KBM-7 (cell line): ENCODE results near the gene NEIL3.

Experiments
- DNase-seq: peaks from one replicate; pipeline ENCODE4 v3.0.0-alpha.2; 2015
- in situ Hi-C: fragments of 300-500 bp; cut with MboI; formaldehyde crosslinking; loops from 2 replicates; pipeline ENCODE4 v1.14.3; 2020; ENCODE audit warnings: low sequenced_read_pairs, low pct_unique_long_range_greater_than_20kb, mixed read lengths

NEIL3 gene, protein sequence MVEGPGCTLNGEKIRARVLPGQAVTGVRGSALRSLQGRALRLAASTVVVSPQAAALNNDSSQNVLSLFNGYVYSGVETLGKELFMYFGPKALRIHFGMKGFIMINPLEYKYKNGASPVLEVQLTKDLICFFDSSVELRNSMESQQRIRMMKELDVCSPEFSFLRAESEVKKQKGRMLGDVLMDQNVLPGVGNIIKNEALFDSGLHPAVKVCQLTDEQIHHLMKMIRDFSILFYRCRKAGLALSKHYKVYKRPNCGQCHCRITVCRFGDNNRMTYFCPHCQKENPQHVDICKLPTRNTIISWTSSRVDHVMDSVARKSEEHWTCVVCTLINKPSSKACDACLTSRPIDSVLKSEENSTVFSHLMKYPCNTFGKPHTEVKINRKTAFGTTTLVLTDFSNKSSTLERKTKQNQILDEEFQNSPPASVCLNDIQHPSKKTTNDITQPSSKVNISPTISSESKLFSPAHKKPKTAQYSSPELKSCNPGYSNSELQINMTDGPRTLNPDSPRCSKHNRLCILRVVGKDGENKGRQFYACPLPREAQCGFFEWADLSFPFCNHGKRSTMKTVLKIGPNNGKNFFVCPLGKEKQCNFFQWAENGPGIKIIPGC

DNA sequence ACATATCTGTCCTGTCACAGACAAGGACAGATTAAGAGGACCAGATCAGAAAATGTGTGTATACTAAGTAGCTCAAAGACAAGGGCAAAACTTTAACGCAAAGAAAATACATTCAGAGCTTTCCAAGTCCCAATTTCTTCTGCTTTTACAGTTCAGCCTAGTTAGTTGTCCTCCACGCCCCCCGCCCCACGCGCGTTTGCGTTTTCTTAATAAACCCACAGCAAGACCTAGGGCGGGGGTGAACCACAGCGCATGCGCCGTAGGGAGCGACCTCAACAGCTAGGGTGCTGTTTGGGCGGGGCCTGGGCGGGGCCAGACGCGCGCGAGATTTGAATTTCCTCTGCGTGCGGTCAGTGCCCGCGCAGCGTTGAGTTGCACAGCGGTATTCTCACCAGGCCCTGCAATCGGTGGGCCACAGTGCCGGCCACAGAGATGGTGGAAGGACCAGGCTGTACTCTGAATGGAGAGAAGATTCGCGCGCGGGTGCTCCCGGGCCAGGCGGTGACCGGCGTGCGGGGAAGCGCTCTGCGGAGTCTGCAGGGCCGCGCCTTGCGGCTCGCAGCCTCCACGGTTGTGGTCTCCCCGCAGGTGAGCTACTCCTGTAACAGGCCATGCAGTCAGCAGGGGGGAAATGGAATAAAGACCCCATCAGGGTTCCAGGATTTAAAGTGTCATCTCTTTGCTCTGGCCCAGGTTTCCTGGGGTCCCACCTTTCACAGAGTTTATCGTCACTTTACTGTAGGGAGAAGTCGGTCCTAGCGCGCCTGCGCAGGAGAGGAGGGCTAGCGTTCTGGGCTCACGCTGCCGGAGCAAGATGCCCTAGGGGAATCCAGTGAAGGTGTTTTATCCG, at the start of gene NEIL3:
NEIL3 (plus strand) TSS at position 353 of the 850 bp plus-strand sequence; CDS start at position 433, 80 bp downstream.
- peak; percentile 91 for DNase-seq
- in situ Hi-C loops: no loop called here

DNA sequence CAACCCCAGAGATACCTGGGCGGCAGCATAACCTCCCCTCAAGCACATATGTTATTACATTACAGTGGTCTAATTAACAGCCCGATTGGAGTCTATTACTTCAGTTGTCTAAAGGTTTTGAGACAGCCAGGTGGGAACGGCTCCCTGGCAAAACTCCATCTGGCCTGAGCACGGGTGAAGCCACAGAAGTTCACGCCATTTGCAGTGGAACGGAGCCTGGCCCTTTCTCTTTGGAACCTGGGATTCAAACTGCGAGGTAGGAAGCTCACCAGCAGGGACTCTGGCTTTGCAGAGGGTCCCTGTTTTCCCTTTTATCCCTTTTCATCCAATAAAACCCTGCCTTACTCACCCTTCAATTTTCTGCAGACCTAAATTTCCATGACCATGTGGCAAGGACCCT, 45.9 kb upstream of the NEIL3 start:
- in situ Hi-C loops: no loop called here
- DNase-seq: no peak

DNA sequence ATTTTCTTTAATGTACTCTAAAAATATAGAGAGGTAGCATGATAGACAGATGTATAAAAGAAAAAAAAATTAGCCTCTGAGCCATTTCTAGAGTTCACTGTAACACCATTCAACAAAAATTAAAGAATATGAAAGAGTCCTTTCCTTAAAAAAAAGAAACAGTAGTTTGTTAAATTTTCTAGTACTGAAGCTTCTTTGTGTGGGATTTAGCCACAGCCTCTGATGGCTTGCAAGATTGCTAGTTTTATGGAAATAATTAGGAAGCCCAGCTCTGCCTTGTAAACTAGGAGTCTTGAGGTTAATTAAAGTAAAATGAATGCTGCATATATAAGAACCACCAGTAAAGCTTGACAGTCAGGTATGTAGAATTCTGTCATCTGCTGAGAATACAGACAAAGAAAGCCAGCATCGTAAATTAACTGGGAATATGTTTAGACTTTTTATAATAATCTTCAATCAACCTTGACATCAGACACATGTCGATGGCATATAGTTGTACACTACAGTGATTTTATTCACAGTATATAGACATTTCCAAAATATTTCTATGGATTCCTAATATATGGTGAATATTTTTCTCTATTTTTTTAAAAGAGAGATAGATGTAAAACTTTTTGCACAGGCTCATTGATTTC, 44.8 kb upstream of the NEIL3 start:
- in situ Hi-C loops: no loop called here
- no peak for DNase-seq

DNA sequence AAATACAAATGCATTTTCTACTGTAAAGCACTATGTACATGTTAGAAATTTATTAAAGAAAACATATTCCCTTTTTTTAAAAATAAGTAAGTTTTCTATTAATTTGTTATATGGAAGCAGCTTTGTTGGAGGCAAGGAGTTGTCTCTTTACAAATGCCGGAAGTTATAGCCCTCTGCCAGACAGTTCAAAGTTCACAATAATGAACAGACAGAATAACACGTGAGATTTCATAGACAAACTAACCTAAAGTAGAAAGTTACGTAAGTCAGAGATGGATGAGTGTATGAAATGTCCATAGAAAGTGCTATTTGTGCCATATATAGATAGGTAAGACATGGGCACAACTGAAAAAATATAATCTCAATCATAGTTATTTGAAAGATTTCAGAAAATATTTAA, 43.9 kb upstream of the NEIL3 start:
- DNase-seq: no peak
- in situ Hi-C loops: no loop called here

DNA sequence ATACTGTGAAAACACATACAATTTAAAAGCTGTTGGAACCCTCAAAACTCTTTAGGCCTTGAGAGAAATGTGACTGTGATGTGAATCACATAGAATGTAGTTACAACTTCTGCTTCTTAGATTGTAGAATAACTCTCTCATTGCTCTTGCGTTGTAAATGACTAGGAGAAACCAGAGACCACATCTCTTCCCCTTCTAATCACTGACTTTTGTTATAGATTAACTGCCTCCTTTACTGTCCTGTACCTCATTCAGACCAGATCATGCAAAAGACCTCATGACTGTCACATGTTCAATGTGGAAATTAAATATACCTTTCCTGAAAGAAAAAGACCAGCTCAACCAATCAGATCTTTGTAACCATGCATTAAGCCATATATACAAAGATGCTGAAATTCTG, 43.2 kb upstream of the NEIL3 start:
- in situ Hi-C loops: no loop called here
- DNase-seq: no peak

DNA sequence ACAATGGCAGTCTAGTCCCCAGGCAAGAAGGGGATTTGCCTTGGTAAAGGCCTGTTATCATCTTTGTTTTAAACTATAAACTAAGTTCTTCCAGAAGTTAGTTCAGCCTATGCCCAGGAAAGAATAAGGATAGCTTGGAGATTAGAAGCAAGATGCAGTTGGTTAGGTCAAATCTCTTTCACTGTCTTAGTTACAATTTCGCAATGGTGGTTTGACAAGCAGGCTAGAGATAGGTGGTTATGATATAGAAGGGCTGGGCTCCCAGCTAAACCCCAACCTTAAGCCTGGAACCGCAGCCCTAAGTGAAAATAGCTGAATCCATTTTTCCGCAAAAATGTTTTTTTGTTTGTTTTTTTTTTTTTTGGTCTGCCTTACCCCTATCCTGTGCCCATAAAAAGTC, 41.8 kb upstream of the NEIL3 start:
- in situ Hi-C loops: no loop called here
- DNase-seq: no peak

DNA sequence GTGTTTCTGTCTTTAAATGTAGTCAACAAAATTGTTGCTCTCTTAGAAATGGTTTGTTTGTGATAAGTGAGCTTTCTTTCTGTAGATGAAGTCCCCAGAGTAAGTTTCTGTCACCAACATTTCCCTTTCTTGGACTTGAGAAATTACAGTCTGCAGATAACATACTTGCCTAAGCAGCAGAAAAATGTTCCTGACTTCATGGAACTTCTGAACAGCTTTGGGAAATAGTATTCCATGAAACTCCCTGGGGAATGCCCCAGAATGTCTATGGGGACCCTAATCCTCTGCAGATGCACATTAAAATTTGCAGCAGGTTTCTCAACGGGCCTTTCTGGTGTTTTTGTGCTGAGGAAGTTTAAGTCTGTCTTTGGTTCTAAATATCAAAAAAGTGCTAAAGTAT, 38.6 kb upstream of the NEIL3 start:
- in situ Hi-C loops: no loop called here
- no peak for DNase-seq

DNA sequence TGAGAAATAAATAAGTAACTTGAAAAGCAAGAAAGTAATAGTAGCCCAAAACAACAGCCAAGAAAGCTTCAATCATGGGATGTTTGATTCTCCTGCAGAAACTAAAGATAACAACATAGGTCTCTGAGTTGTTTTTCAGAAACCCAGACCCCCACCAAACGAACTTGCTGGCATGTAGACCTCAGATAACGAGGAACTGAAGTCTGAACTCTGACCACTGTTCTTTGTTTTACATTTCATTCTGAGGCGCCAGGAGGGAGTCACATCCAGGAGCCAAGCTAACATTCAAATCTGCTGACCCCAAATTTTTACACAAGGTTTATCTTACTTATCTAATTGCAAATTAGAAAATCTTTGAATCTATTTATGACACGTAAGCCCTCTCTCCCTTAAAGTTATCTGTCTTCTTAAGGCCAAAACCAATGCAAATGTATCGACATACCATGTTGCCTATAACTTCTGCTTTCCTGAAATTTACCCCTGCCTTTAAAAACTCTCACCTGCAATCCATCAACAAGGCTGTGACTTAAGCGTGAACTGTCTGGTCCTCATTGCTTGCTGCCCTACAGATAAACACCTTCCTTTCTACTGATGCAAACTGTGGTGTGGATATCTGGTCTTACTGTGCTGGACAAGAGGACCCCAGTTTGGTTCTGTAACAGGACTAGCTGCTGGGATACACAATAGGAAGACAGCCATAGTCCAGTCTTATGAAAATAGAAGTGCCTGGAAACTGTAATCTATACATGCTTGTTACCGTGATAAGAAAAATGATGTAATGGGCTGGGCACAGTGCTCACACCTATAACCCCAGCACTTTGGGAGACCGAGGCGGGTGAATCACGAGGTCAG, 37.5 kb upstream of the NEIL3 start:
- in situ Hi-C loops: no loop called here
- no peak for DNase-seq

DNA sequence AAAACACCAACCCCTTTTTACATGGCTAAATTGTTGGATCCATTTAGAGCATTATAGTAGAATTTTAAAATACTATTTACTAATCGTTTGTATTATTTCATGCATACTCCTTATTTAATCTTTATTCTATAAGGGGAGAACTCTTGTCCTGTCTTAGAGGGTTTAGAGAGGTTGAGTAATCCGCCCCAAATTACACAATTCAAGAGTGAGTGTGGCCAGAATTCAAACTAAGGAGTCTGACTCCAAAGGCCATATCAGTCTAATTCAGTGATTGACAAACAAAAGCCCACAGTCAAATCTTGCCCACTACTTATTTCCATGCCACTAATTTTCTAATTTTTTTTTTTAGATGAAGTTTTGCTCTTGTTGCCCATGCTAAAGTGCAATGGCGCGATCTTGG, 33.7 kb upstream of the NEIL3 start:
- in situ Hi-C loops: no loop called here
- no peak for DNase-seq

DNA sequence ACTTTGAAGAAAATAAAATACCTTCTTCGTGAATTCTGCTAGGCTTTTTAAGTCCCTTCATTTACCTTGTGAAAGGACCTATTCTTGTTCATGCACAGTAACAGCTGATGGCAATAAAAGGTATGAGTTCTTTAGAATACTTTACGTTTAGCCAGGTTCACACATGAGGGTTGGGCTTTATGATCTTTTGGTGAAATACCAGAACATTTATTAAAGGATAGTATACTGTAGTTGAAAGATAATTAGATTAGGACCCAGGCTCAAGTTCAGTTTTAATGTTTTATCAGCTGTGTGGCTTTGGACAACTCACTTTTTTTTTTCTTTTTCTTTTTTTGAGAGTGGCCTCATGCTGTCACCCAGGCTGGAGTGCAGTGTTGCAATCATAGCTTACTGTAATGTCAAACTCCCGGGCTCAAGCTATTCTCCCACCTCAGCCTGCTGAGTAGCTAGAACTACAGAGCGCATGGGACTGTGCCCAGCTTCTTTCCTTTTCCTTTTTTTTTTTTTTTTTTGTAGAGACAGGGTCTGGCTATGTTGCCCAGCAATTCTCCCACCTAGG, 28.2 kb upstream of the NEIL3 start:
- no peak for DNase-seq
- in situ Hi-C loops: no loop called here

DNA sequence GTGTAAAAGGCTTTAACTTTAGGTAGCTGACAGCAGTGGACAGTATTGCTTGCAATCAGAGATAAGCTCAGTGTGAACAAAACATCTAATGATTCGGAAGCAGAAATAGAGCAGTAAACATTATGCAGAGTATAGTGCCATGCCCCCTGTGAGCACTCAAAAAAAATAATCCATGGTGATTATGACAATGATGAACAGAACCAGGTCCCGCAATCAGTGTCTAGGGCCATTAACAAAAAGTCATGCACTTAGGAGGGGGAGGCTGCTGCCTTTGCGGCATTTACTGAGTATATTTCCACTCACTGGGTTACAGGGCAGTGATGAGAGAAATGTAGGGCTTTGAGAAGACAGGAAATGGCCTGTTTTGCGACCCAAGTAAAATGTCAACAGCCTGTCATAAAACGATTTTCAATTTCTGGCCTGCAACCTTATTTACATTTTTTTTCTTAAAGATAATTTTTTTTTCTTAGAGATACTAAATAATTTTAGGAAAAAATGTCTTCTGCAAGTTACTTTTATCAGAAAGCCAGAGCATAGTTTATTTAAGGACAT, 27.3 kb upstream of the NEIL3 start:
- DNase-seq: no peak
- in situ Hi-C loops: no loop called here

DNA sequence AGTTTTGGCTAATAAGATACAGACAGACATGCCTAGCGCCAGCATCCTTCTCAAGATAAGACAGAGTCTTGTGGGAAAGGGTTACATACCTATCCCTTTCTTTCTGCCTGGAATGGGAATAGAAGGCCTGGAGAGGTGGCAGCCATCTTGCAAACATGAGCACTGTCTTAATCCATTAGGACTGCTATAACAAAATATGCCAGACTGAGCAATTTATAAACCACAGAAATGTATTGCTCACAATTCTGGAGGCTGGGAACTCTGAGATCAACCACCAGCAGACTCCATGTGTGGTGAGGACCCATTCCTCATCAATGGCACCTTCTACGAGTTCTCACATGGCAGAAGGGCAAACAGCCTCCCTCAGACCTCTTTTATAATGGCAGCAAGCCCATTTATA, 26.5 kb upstream of the NEIL3 start:
- no peak for DNase-seq
- in situ Hi-C loops: no loop called here

DNA sequence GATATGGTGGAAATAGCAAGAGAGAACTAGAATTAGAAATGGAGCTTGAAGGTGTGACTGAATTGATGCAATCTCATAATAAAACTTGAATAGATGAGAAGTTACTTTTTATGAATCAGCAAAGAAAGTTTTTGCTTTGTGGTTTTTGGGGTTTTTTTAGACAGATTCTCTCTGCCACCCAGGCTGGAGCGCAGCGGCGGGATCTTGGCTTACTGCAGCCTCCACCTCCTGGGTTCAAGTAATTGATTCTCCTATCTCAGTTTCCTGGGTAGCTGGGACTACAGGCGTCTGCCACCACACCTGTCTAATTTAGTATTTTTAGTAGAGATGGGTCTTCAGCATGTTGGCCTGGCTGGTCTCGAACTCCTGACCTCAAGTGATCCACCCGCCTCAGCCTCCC, 23.7 kb upstream of the NEIL3 start:
- DNase-seq: no peak
- in situ Hi-C loops: no loop called here

DNA sequence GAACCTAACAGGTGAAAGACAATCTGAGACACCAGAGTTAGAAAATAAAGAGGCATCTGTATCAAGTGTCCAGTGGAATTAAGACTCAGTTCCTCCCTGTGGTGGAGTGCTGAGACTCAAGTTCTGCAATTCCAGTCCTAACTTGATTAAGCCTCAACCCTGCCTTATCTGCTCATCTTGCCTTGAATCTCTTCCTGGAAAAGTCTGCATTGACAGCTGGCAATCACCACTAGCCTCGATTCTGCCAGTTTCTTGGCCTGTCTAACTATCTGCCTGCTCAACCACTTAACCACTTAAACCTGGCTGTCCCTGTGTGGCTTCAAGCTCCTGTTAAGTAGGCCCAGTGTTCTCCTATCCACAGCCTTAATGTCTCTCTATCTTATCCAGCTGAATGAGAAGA, 22.4 kb upstream of the NEIL3 start:
- in situ Hi-C loops: no loop called here
- DNase-seq: peak; percentile 45

DNA sequence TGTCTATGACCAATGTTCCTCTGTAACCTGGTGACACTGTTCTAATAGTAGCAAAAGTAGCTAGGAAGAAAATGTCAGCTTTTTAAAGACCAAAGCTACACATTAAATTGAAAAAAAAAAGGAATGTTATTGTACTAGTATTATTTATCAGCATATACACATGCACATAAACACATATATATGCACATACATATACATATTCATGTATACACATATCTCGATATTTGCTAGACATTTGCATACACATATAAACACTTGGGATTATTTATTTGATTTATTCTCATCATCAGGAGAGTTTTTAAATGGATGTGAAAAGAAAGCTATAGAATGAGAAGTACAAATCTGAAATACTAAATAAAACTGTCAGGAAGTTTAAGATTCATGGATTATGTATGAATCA, 21.3 kb upstream of the NEIL3 start:
- no peak for DNase-seq
- in situ Hi-C loops: no loop called here

DNA sequence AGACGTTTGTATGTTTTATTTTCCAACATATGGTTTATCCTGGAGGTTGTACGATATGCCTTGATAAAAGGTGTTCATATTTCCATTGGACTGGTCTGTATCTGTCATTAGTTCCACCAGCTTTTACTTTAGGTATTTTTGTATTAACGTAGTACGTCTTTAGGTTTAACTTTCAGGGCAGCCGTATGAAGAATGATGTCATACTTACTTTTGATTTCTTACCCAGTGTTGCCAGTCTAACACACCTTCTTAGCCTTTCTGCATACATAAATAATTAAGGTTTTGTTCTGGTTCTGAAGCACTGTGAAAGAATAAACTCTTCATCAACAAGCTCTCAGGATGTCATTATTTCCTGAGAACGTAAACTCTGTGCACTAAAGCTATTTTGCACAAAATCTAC, 18.9 kb upstream of the NEIL3 start:
- in situ Hi-C loops: no loop called here
- no peak for DNase-seq

DNA sequence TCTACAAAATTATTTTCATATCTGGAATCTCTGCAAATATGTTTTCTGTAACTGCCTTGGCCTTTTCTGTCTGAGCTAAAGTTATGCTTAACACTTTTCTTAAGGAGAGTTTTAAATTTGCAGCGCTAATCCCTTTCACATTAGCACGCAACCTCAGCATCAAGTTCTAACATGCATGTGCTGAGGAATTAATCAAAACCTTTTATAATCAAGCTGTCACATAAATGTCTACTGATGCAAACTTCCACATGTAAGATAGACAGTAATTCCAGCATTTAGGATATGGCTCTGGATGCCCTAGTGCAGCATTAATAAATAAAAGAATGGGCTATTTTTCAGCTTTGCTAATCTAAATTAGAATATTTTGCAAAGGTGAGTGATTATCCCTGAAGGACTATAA, 17.5 kb upstream of the NEIL3 start:
- in situ Hi-C loops: no loop called here
- no peak for DNase-seq
